ENCODE data around the gene LRG1. TPM values are rescaled to one million over a fixed set of nuclear protein-coding genes. Genes with fewer than 3 reads are reported as not detected.

Gene LRG1
- total RNA-seq, 2 donors from 2014 or later: 0.41 to 13.5 TPM

GRCh38 chr19:4573682-4574081 is 33.8 kb upstream of the LRG1 start:
- Histone ChIP-seq H3K27ac (no peak overlapping the region), H3K4me3 (no peak overlapping the region), H3K36me3 (no peaks in the 10 kb centered on the region), H3K27me3 (replicated peaks; ENCODE audit: insufficient read depth) (no peaks in the 10 kb centered on the region), H3K9me3 (no peaks in the 10 kb centered on the region), H3K4me1 (ENCODE audit: control insufficient read depth in 1 of 2, low read depth in 2 of 2) (peaks cover 0 to 11% of the 10 kb centered on the region in 2 donors)
- ATAC-seq (ENCODE audit: insufficient number of reproducible peaks, low FRiP score, low read depth) (no peak), DNase-seq (ENCODE audit: low spot score) (no peak)
- TF ChIP-seq CTCF (IDR thresholded peaks at IDR 0.05): no peak

GRCh38 chr19:4571305-4571917 is 31.6 kb upstream of the LRG1 start:
- no peak for DNase-seq (ENCODE audit: low spot score)
- H3K4me1 ChIP-seq (ENCODE audit: control insufficient read depth in 1 of 2, low read depth in 2 of 2): peaks cover 0 to 11% of the 10 kb centered on the region in 2 donors
- H3K9me3 ChIP-seq: no peaks in the 10 kb centered on the region
- H3K4me3 ChIP-seq: no peak overlapping the region
- no peak overlapping the region for H3K27ac ChIP-seq
- TF ChIP-seq CTCF (IDR thresholded peaks at IDR 0.05): no peak
- H3K36me3 ChIP-seq: no peaks in the 10 kb centered on the region
- no peak for ATAC-seq (ENCODE audit: insufficient number of reproducible peaks, low FRiP score, low read depth)
- no peaks in the 10 kb centered on the region for H3K27me3 ChIP-seq (replicated peaks; ENCODE audit: insufficient read depth)

GRCh38 chr19:4570916-4571304 is 31.1 kb upstream of the LRG1 start:
- DNase-seq (ENCODE audit: low spot score) (no peak), ATAC-seq (ENCODE audit: insufficient number of reproducible peaks, low FRiP score, low read depth) (no peak)
- Histone ChIP-seq H3K4me1 (ENCODE audit: control insufficient read depth in 1 of 2, low read depth in 2 of 2) (peaks cover 0 to 10% of the 10 kb centered on the region in 2 donors), H3K9me3 (no peaks in the 10 kb centered on the region), H3K36me3 (no peaks in the 10 kb centered on the region), H3K27me3 (replicated peaks; ENCODE audit: insufficient read depth) (no peaks in the 10 kb centered on the region), H3K4me3 (no peak overlapping the region), H3K27ac (no peak overlapping the region)
- TF ChIP-seq CTCF (IDR thresholded peaks at IDR 0.05): no peak

- no peak overlapping the region for H3K27ac ChIP-seq
- no peaks in the 10 kb centered on the region for H3K9me3 ChIP-seq
- no peak for ATAC-seq (ENCODE audit: insufficient number of reproducible peaks, low FRiP score, low read depth)
- no peaks in the 10 kb centered on the region for H3K27me3 ChIP-seq (replicated peaks; ENCODE audit: insufficient read depth)
- H3K36me3 ChIP-seq: no peaks in the 10 kb centered on the region
- DNase-seq (ENCODE audit: low spot score): no peak
- TF ChIP-seq CTCF (IDR thresholded peaks at IDR 0.05): no peak
- no peak overlapping the region for H3K4me3 ChIP-seq
- peaks cover 0 to 7% of the 10 kb centered on the region in 2 donors for H3K4me1 ChIP-seq (ENCODE audit: control insufficient read depth in 1 of 2, low read depth in 2 of 2)
These were observed 30.6 kb upstream of the LRG1 start for GRCh38 chr19:4570402-4570801.

- no peak for DNase-seq (ENCODE audit: low spot score)
- H3K4me3 ChIP-seq: no peak overlapping the region
- no peaks in the 10 kb centered on the region for H3K27me3 ChIP-seq (replicated peaks; ENCODE audit: insufficient read depth)
- H3K9me3 ChIP-seq: no peaks in the 10 kb centered on the region
- ATAC-seq (ENCODE audit: insufficient number of reproducible peaks, low FRiP score, low read depth): no peak
- H3K4me1 ChIP-seq (ENCODE audit: control insufficient read depth in 1 of 2, low read depth in 2 of 2): peaks cover 0 to 7% of the 10 kb centered on the region in 2 donors
- no peak for TF ChIP-seq CTCF (IDR thresholded peaks at IDR 0.05)
- H3K36me3 ChIP-seq: no peaks in the 10 kb centered on the region
- H3K27ac ChIP-seq: no peak overlapping the region
These were observed 29.1 kb upstream of the LRG1 start for GRCh38 chr19:4568886-4569285.
